IPS-11a (cell line): ENCODE measurements around the gene OXT.
"Not testable (repeated sequence)": the region's sequence is repeated elsewhere in the genome, so short reads cannot be mapped to it uniquely, and the experiment has no call there.

Experiments
- H3K4me3 ChIP-seq: one replicate; pipeline ENCODE4 v1.5.1; 2013; ENCODE audit warnings: low read depth, low read length, control low read depth

OXT gene

DNA sequence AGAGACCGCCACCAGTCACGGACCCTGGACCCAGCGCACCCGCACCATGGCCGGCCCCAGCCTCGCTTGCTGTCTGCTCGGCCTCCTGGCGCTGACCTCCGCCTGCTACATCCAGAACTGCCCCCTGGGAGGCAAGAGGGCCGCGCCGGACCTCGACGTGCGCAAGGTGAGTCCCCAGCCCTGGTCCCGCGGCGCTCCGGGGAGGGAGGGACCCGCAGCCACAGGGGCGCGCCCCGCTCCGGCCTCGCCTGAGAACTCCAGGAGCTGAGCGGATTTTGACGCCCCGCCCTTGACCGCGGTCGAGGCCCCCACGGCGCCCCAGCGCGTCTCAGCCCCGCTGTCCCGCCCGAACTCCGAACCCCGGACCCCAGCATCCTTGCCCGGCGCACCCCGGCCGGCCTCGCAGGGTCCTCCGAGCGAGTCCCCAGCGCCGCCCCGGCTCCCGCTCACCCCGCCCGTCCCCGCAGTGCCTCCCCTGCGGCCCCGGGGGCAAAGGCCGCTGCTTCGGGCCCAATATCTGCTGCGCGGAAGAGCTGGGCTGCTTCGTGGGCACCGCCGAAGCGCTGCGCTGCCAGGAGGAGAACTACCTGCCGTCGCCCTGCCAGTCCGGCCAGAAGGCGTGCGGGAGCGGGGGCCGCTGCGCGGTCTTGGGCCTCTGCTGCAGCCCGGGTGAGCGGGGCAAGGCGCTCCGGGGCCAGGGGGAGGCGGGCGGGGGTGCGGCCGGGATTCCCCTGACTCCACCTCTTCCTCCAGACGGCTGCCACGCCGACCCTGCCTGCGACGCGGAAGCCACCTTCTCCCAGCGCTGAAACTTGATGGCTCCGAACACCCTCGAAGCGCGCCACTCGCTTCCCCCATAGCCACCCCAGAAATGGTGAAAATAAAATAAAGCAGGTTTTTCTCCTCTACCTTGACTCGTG, at the start of gene OXT:
OXT (plus strand) TSS at position 11 of the 920 bp plus-strand sequence; CDS start at position 47, 36 bp downstream.
- H3K4me3 ChIP-seq, result peak within 1 kb of the TSS; percentile 13

DNA sequence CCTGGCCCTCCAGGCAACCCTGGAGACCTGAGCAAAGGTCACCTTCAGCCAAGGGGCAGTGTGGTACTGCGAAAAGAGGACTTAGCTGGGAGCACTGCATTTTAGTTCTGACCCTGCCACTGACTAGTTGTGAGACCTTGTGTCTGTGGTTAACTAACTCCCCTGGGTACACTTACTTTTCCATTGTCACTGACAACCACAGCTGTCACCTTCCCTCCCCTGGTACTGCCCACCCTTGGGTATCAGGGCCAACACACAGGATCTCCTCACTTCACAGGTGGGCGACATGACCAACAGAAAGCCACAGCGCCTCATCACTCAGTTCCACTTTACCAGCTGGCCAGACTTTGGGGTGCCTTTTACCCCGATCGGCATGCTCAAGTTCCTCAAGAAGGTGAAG, 49.6 kb upstream of the OXT start:
- no peak overlapping the region for H3K4me3 ChIP-seq

DNA sequence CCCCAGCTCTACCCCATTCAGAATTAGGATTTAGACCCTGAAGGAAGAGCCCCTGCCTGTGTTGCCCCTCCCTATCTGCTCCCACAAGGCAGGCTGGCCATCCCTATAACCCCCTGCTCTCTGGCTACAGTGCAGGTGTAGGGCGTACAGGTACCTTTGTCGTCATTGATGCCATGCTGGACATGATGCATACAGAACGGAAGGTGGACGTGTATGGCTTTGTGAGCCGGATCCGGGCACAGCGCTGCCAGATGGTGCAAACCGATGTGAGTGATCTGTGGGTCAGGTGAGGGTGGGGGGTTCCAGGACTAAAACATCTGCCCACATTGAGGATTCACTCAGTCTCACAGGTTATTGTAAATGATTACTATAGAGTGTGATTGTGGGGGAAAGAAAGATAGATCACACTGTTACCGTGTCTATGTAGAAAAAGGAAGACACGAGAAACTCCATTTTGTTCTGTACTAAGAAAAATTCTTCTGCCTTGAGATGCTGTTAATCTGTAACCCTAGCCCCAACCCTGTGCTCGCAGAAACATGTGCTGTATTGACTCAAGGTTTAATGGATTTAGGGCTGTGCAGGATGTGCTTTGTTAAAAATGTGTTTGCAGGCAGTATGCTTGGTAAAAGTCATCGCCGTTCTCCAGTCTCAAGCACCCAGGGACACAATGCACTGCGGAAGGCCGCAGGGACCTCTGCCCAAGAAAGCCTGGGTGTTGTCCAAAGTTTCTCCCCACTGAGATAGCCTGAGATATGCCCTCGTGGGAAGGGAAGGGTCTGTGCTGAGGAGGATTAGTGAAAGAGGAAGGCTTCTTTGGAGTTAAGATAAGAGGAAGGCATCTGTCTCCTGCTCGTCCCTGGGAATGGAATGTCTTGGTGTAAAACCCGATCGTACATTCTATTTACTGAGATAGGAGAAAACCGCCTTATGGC, 48.6 kb upstream of the OXT start:
- H3K4me3 ChIP-seq, result not testable (repeated sequence)

DNA sequence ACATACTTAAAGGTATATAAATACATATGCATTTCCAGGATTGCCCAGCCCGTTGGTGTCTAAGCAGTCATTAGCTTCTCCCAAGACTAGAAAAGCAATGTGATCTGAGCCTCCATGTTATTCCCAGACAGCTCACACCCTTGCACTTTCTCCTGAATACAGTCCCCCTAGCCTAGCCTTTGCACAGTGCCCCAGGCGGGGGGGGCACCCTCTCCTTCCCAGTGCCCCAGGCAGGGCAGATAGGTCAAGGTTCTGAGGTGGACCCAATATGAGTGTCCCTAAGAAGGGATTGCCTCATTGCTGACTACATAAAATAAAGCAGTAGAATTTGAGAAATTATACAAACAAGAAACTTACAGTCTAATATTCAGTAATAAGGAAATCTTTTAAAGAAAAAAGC, 43.4 kb upstream of the OXT start:
- H3K4me3 ChIP-seq, result no peak overlapping the region

DNA sequence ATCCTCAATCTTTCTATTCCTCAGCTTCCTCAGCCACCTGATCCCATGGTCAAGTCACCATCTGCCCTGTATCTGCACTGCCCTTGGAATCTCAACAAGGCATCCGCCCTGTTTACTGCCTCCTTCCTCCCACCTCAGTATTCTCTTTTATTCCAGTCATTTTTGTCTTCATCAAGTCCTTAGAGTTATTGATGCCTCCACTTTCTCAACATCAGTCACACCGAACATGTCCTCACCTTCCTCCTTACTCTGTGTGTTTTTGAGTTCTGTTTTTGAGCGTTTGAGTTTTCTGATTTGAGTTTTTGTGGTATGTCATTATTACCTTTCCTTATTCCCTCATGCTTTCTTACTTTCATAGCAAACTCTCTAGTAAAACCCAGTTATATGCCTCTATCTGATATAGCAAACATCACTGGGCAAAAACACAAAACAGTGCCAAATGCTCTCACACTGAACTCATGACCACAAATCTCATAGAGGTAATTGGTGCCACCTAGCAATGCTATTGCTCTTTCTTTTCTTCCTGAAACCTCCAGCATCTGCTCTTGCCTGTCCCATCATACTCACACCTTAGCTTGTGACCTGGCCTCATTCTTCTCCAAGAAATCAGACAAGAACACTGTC, 39.8 kb upstream of the OXT start:
- H3K4me3 ChIP-seq, result no peak overlapping the region

DNA sequence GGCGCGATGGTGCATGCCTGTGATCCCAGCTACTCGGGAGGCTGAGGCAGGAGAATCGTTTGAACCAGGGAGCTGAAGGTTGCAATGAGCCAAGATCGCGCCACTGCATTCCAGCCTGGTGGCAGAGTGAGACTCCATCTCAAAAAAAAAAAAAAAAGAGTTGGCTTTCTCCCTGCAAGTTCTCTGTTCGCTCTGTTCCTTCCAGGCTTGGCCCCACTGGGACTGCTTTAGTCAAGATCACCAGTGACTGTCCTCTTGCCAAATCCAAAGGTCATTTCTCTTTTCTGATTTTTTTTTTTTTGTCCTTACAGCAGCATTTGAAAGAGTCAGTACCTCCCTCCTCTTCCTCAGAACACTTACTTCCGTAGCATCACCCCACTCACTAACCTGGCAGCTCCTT, 38.8 kb upstream of the OXT start:
- H3K4me3 ChIP-seq, result no peak overlapping the region

DNA sequence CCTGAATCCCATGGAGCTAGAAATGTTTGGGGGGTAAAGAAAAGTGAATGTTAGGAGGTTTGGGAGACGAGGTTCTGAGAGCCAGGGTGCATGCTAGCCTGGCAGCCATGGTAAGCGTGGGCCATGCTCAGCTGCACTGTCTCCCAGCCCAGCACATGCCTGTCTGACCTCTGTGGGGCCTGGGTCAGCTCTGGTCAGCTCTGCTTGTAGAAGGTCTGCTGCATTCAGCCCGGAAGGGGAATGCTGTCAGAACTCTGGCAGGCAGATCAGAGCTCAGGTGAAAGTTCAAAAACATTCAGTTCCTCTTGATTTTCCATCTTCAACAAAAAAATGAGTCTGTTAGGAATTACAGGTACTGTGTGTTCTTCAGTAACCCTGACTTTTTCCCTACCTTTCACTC, 33.8 kb upstream of the OXT start:
- no peak overlapping the region for H3K4me3 ChIP-seq

DNA sequence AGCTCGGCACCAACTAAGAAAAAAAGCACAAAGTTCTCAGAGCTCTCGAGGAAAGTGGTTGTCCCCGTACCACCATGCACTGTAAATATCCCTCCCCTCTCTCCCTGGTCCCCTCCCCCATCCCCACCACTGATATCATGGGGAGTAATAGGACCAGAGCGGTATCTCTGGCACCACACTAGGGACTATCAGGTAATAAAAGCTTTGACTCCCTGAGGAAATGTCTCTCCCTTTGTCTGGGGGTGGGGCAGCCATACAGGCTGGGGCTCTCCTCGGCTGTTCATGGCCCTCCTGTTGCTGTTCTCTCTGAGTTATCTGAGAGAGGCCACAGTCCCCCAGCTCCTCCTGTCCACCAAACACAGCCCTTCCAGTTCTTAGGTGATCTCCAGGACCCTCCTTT, 33.0 kb upstream of the OXT start:
- H3K4me3 ChIP-seq, result no peak overlapping the region

DNA sequence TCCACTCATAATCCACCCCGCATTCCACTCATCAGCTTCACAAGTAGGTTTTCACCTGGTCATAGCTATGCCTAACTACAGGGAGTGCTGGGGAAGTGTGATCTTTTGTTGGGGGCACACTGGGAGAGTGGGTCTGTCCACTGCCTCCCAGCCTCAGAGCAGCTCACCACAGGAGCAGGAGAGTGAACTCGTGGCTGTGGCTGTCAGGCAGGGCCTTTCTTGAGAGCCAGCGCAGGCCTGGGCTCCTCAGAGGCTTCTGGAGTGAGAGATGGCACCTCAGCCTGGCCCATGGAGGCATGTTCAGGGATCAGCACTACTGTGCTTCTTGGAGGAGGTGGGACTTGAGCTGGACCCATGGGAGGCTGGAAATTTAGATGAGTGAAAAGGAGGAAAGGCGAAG, 32.0 kb upstream of the OXT start:
- no peak overlapping the region for H3K4me3 ChIP-seq

DNA sequence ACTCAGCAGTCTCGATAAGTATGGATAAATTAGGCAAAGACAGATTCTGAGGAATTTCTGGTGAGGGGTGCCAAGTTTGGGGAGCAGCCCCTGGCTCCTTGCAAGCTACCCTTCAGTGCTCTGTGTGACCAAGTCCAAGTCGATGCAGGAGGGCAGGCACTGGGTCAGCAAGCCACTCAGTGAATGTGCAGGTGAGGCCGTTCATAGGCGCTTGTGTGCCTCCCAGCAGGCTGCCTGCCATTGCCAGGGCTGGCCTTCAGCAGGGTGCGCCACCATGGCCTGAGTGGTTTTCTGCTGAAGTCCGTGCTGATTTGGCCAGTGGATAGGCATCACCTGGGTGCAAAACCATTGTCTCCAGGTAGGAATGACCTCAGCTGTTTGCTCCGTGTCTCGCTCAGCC, 31.3 kb upstream of the OXT start:
- H3K4me3 ChIP-seq, result no peak overlapping the region

DNA sequence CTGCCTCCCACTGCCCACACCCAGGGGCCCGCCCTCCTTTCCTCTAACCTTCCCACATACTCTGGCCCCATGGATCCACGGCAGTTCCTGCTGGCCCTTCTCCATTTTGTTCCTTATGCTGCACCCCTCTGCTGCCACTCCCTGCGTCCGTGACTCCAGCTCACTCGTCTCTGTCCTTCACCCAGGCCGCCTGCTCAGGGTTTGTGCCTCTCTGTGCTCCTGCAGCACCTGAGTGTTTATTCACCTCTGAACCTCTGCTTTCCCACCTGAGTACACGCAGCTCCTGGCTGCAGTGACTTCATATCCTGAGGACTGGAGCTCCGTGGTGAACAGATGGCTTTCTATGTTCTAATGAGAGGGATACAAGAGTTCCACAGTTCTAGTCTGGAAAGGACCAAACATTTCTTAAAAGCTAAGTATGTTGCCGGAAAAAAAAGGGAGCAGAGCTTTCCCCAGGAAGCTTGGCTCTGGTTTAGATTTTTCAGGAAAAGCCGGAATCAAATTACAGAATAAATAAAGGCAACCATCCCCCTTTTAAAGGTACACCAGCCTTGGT, 29.5 kb upstream of the OXT start:
- H3K4me3 ChIP-seq, result no peak overlapping the region

DNA sequence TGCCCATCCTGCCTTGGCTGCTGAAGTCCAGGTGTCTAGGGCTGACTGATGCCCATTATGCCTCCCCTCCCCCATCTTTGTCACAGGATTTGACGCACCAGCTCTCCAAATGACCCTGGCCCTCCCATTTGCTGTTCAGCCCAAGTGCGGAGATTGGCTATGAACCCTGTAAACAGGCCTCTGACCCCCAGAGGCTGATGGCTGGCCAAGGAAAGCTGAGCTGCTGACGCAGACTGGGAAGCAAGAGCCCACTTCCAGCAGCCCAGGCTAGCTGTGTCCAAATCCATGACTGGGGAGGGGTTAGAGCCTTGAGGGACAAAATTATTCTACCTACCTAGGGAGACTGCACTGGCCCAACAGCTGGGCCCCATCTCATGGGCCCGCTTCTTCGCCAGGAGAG, 28.8 kb upstream of the OXT start:
- H3K4me3 ChIP-seq, result no peak overlapping the region

DNA sequence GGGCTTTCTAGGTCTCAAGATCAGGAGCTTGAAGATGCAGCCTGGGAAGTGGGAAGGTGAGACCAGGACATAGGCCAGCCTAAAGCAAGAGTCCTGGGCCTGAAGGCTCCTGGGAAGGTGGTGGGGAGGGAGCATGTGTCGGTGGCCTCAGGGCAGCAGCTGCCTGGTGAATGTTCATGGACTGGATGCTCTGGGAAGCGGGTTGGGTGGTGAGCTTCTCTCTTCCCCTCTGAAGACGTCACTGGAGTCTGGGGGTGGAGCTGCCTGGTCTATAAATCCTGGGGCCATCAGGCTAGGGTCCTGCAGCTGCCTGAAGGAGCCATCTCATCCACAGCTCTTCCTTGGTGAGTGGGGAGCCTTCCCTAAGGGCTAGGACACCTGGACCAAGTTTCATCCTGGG, 28.1 kb upstream of the OXT start, which contains the start of gene GNRH2:
GNRH2 (plus strand) TSS at position 301 of the 400 bp plus-strand sequence. CDS start 793 bp downstream, outside the sequence.
- H3K4me3 ChIP-seq, result no peak within 1 kb of the TSS

DNA sequence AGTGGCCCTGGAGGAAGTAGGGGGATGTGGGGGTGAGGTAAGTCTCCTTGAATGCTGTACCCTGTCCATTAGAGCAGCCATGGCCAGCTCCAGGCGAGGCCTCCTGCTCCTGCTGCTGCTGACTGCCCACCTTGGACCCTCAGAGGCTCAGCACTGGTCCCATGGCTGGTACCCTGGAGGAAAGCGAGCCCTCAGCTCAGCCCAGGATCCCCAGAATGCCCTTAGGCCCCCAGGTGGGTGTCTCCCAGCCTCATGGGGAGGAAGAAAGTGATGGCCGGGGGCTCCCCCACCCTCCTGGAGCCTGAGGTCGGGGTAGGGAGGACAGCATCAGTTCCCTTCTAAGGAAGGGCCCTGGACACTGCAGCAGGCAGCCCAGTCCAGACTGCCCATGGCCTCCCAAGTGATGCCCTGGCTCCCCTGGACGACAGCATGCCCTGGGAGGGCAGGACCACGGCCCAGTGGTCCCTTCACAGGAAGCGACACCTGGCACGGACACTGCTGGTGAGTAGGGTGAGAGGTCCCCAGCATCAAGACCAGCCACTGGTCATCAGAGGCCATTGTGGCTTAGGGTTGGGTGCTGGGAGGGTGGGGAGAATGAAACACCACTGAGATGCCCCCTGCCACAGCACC, 27.0 kb upstream of the OXT start:
- no peak overlapping the region for H3K4me3 ChIP-seq

DNA sequence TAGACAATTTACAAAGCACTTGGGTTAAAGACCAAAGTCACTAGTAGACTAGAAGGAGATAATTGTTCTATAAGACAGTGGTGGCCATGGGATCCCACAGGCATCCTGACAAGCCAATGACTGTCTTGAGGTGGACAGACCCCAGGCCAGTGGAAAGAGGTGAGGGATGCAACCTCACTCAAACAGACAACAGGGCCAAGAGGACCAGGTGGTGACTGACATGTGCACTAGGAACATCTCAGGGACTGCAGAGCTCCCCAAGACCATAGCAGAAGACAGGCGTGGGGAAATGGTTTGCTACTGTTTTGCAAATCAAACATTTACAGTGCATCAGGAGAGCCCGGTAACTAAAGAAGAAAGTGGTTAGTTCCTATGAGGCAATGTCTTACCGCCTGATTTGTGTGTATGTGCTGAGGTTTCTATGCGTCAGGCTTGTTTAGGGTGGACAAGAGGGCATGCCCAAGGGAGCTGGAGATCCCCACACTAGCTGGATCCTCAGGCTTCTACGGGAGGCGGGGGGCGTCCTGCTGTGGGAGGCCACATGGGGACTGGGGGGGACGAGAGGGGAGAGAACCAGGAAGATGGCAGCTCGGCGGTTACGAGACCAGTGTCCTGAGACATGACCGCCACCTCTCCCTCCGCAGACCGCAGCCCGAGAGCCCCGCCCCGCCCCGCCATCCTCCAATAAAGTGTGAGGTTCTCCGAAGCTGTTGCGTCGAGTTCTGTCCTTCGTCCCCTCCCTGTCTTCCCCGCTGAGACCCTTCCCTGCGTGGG, 26.2 kb upstream of the OXT start:
- H3K4me3 ChIP-seq, result peak overlapping the region; percentile 92

DNA sequence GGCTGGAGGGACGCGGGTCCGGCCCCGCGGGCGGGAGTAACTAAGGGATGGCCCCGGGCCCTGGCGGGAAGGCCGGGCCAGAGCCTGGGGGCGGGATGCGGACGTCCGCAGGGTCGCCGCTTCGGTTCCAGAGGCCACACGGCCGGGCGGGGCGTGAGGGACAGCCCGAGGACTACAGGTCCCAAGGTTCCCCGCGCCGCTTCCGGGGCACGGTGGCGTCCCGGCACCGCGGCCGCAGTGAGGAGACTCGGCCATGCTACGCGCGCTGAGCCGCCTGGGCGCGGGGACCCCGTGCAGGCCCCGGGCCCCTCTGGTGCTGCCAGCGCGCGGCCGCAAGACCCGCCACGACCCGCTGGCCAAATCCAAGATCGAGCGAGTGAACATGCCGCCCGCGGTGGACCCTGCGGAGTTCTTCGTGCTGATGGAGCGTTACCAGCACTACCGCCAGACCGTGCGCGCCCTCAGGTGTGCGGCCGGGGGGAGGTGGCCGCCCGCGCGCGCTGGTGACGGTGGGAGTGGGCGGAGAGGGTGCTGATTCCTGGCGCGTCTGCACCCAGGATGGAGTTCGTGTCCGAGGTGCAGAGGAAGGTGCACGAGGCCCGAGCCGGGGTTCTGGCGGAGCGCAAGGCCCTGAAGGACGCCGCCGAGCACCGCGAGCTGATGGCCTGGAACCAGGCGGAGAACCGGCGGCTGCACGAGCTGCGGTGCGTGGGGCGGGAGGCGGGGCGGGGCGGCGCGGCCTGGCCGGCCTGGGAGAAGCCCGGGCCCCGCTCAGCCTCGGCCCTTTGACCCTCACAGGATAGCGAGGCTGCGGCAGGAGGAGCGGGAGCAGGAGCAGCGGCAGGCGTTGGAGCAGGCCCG, 25.4 kb upstream of the OXT start, which contains the start of gene MRPS26:
MRPS26 (plus strand) TSS at position 237 of the 861 bp plus-strand sequence; CDS start at position 254, 17 bp downstream.
- peak within 1 kb of the TSS; percentile 92 for H3K4me3 ChIP-seq

DNA sequence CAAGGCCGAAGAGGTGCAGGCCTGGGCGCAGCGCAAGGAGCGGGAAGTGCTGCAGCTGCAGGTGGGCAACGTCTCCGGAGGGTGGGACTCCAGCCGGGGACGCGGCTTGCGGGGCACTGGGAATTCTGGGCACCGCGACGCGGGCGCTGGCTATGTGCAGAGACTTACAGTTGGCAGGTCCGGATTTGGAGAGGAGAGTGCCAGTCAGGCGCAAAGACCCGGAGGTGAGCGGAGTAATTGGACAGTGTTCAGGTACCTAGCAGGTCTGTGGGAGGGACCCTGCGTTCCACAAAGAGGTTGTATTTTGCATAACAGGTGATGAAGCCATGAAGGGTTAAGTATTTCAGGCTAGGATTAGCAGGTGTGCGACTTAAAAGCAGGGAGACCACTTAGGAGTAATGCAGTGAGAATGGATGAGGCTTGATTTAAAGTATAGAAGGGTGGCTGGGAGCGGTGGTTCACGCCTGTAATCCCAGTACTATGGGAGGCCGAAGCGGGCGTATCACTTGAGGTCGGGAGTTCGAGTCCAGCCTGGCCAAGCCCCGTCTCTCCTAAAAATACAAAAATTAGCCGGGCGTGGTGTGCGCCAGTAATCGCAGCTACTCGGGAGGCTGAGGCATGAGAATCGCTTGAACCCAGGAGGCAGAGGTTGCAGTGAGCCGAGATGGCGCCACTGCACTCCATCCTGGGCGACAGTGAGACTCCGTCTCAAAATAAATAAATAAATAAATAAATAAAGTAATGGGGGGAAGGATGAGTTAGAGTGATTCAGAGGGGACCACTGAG, 24.6 kb upstream of the OXT start:
- peak overlapping the region; percentile 92 for H3K4me3 ChIP-seq
